Tibial artery (tissue), 4 donors: Measurements from ENCODE around the gene ADARB2.
A peak's percentile ranks its signal among the peaks of the same experiment; 100 is the strongest.

Experiments
- DNase-seq, 2 donors: peaks; one replicate each; pipeline ENCODE4 v3.0.0-alpha.2; 2019
- H3K27ac ChIP-seq, 2 donors: fragments of 200-600 bp; sonication (generic) in 1 of 2; 1 replicate in 1 of 2; 2 replicates in 1 of 2; pipeline ENCODE4 v1.5.1; 2018 to 2019; ENCODE audit warnings: mild to moderate bottlenecking in 1 of 2
- H3K27me3 ChIP-seq, 2 donors: fragments of 200-600 bp; sonication (generic) in 1 of 2; one replicate each; pipeline versions ENCODE4 v1.5.1 to v1.6.0; 2016 to 2019
- H3K36me3 ChIP-seq, 3 donors: fragments of 200-600 bp; sonication (generic) in 2 of 3; one replicate each; pipeline ENCODE4 v1.5.1; 2016 to 2019; ENCODE audit warnings: mild to moderate bottlenecking in 2 of 3
- H3K4me1 ChIP-seq, 4 donors: fragments of 200-600 bp; sonication (generic) in 2 of 4; 1 replicate in 3 of 4; 2 replicates in 1 of 4; pipeline ENCODE4 v1.5.1; 2016 to 2019
- H3K4me3 ChIP-seq, 2 donors: fragments of 200-600 bp; sonication (generic) in 1 of 2; 1 replicate in 1 of 2; 2 replicates in 1 of 2; pipeline ENCODE4 v1.5.1; 2018 to 2019; ENCODE audit warnings: mild to moderate bottlenecking in 2 of 2
- H3K9me3 ChIP-seq, 3 donors: fragments of 200-600 bp; sonication (generic) in 1 of 3; one replicate each; pipeline ENCODE4 v1.5.1; 2016 to 2019
- intact Hi-C: fragments of 100-400 bp; cut with DNase I; formaldehyde crosslinking; loops from one replicate; pipeline ENCODE4 v1.15.0; 2023; ENCODE audit warnings: low total_unique reads
- TF ChIP-seq, protein P1 (sequence below), 2 experiments: fragments of 200-600 bp in 1 of 2; fragments of 450-650 bp in 1 of 2; IDR thresholded peaks; one replicate each; pipeline ENCODE4 v1.5.1; 2017 to 2019; ENCODE audit warnings: antibody characterized with exemption in 2 of 2, mild to moderate bottlenecking in 1 of 2, moderate library complexity in 1 of 2

The ADARB2 gene

DNA sequence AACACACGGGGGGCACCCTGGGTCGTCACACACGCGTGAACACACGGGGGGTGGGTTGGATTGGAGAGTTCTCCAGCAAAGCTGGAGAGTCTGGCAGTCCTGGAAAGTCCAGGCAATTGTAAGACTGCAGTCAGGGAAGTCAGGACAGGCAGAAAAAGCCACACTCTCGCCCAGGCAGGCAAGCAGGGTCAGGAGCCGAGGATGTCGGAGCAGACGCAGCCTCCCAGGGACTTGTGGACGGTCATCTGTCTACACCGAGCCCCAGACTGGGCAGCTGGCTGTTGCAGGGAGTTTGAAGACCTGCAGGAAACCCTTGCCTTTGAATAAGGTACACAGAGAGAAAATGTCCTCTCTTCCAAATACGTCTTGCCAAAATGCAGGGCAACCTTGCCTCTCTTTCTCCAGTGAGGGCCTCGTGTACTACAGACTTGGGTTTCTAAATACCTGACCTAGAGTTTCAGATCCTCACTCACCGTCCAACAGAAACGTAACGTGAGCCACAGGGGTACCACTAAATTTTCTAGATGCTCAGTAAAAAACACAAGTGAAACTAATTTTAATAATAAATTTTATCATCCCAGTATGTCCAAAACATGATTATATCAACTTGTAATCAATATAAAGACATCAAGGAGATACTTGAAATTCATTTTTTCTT is 176.7 kb downstream of the ADARB2 start:
- no peak overlapping the region for H3K4me3 ChIP-seq
- no peak for DNase-seq
- no peaks in the 10 kb centered on the region for H3K9me3 ChIP-seq
- H3K4me1 ChIP-seq: no peaks in the 10 kb centered on the region
- TF ChIP-seq, protein P1, sequence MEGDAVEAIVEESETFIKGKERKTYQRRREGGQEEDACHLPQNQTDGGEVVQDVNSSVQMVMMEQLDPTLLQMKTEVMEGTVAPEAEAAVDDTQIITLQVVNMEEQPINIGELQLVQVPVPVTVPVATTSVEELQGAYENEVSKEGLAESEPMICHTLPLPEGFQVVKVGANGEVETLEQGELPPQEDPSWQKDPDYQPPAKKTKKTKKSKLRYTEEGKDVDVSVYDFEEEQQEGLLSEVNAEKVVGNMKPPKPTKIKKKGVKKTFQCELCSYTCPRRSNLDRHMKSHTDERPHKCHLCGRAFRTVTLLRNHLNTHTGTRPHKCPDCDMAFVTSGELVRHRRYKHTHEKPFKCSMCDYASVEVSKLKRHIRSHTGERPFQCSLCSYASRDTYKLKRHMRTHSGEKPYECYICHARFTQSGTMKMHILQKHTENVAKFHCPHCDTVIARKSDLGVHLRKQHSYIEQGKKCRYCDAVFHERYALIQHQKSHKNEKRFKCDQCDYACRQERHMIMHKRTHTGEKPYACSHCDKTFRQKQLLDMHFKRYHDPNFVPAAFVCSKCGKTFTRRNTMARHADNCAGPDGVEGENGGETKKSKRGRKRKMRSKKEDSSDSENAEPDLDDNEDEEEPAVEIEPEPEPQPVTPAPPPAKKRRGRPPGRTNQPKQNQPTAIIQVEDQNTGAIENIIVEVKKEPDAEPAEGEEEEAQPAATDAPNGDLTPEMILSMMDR (IDR thresholded peaks at IDR 0.05): no peak
- no peaks in the 10 kb centered on the region for H3K36me3 ChIP-seq
- intact Hi-C loops: no loop called here
- H3K27me3 ChIP-seq: peaks cover 0 to 35% of the 10 kb centered on the region in 2 donors
- no peak overlapping the region for H3K27ac ChIP-seq

DNA sequence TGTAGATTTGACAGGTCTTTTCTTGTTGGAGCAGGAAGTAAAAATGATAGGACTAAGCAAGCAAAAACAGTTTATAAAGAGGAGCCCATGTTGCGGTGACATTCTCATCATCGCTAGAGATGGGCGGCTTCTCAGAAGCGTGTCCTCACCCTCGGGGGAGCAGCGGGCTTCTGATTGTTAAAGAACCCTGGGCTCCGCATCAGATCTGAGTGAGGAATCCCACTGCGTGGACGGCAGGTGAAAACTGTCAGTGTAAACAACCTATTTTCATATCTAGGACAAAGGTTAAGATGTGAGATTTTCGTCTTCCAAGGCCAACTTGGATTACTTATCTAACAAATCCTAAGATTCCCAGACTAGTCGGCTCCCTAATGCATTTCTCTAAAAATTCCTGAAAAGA is 177.6 kb downstream of the ADARB2 start:
- H3K27me3 ChIP-seq: peaks cover 0 to 35% of the 10 kb centered on the region in 2 donors
- H3K4me1 ChIP-seq: no peaks in the 10 kb centered on the region
- DNase-seq: no peak
- no peaks in the 10 kb centered on the region for H3K9me3 ChIP-seq
- no peaks in the 10 kb centered on the region for H3K36me3 ChIP-seq
- TF ChIP-seq, protein P1 (IDR thresholded peaks at IDR 0.05): no peak
- intact Hi-C loops: no loop called here
- H3K27ac ChIP-seq: no peak overlapping the region
- H3K4me3 ChIP-seq: no peak overlapping the region

DNA sequence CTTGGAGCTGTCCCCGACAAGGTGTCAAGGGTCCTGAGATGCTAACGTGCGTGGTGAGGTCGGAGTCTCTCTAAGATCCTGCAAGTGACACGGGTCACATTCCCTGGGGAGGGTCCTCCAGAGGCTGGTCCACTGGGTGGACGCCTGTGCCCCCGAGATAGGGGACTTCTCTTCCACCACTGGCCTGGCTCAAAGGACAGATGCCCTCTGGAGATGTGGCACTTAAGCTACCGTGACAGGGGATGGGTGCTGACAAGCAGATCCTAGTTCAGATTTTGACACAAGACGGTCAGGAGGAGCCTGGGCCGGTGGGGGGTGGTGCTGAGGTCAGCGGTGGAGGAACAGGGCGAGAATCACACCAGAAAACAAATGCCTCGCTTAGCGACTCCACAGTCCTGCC is 178.0 kb downstream of the ADARB2 start:
- intact Hi-C loops: no loop called here
- no peaks in the 10 kb centered on the region for H3K9me3 ChIP-seq
- TF ChIP-seq, protein P1 (IDR thresholded peaks at IDR 0.05): no peak
- peaks cover 0 to 35% of the 10 kb centered on the region in 2 donors for H3K27me3 ChIP-seq
- H3K27ac ChIP-seq: no peak overlapping the region
- no peaks in the 10 kb centered on the region for H3K36me3 ChIP-seq
- no peak overlapping the region for H3K4me3 ChIP-seq
- no peaks in the 10 kb centered on the region for H3K4me1 ChIP-seq
- peak in 1 of 2 donors; percentile 39 for DNase-seq

DNA sequence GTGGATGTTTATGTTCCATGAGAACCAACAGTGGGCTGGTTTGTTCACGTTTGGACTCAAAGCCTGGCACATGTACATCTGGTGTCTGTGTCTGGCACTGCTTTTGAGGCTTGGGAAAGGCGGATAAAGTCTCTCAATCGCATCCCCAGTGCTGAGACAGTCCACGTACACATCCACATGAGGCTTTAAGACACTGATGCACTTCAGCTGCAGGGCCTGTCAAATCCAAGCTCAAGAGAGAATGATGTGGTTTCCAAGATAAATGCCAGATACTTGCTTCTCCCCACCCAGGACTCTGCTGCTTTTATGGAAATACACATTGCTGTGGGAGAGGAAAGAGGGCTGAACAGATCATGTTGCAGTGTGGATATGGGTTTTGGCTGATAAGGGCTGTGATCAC is 178.4 kb downstream of the ADARB2 start:
- Histone ChIP-seq H3K4me3 (no peak overlapping the region), H3K9me3 (no peaks in the 10 kb centered on the region), H3K4me1 (no peaks in the 10 kb centered on the region), H3K27ac (no peak overlapping the region), H3K36me3 (no peaks in the 10 kb centered on the region), H3K27me3 (peaks cover 0 to 35% of the 10 kb centered on the region in 2 donors)
- intact Hi-C loops: no loop called here
- TF ChIP-seq, protein P1 (IDR thresholded peaks at IDR 0.05): no peak
- DNase-seq: no peak

GRCh38 chr10:1557081-1557480 is 180.2 kb downstream of the ADARB2 start:
- H3K9me3 ChIP-seq: no peaks in the 10 kb centered on the region
- DNase-seq: peak in 1 of 2 donors; percentile 39
- no peak overlapping the region for H3K27ac ChIP-seq
- TF ChIP-seq, protein P1 (IDR thresholded peaks at IDR 0.05): no peak
- no peak overlapping the region for H3K4me3 ChIP-seq
- no peaks in the 10 kb centered on the region for H3K36me3 ChIP-seq
- H3K4me1 ChIP-seq: no peaks in the 10 kb centered on the region
- intact Hi-C loops: no loop called here
- H3K27me3 ChIP-seq: peaks cover 0 to 26% of the 10 kb centered on the region in 2 donors
